ENCODE data around the gene FREM1.

DNA sequence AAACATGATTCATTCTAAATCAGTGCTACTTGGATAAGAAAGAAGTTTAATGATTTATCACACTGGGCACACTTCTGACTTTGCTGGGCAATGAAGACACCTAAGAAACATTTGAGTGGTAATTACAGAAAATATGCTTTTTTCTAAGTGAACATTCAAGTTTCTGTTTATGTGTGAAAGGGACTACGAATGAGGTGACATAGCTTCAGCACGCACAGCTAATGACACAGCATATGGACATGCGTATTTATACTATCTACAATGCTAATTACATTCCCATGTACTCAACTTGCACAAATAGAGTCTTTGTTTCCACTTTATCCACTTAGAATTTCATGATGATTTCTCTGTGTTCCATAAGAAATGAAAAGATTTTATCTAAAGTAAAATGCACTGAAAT is 40.6 kb downstream of the FREM1 start:
- TF ChIP-seq YY1 (IDR thresholded peaks at IDR 0.05; ENCODE audit: insufficient read depth, insufficient read length) (no peak), ZNF274 (IDR thresholded peaks at IDR 0.05; ENCODE audit: low read depth, low read length) (no peak), SUZ12 (IDR thresholded peaks at IDR 0.05; ENCODE audit: extremely low read depth, insufficient read depth, insufficient read length) (no peak)

All from NT2/D1 (cell line).